Ascending aorta (tissue), 2 donors: Measurements from ENCODE around the gene HNRNPL. TPM values are rescaled to one million over a fixed set of nuclear protein-coding genes. Genes with fewer than 3 reads are reported as not detected.
A peak's percentile ranks its signal among the peaks of the same experiment; 100 is the strongest.

Source experiments
- DNase-seq, 2 donors: peaks; one replicate each; pipeline ENCODE4 v3.0.0-alpha.2; 2019; ENCODE audit warnings: low spot score in 2 of 2
- H3K27ac ChIP-seq, 2 donors: fragments of 200-600 bp; sonication (generic); one replicate each; pipeline ENCODE4 v1.5.1; 2016 to 2017; ENCODE audit warnings: mild to moderate bottlenecking in 1 of 2
- H3K27me3 ChIP-seq: fragments of 200-600 bp; sonication (generic); one replicate; pipeline ENCODE4 v1.5.1; 2017
- H3K36me3 ChIP-seq, 2 donors: fragments of 200-600 bp; sonication (generic); one replicate each; pipeline ENCODE4 v1.5.1; 2016
- H3K4me1 ChIP-seq, 2 donors: fragments of 200-600 bp; sonication (generic); one replicate each; pipeline ENCODE4 v1.5.1; 2016 to 2017; ENCODE audit warnings: mild to moderate bottlenecking in 1 of 2
- H3K4me3 ChIP-seq, 2 donors: fragments of 200-600 bp; sonication (generic); one replicate each; pipeline ENCODE4 v1.5.1; 2016 to 2017; ENCODE audit warnings: mild to moderate bottlenecking in 1 of 2
- H3K9me3 ChIP-seq, 2 donors: fragments of 200-600 bp; sonication (generic); one replicate each; pipeline ENCODE4 v1.5.1; 2016
- CTCF ChIP-seq, 3 experiments: fragments of 200-600 bp in 2 of 3; fragments of 450-650 bp in 1 of 3; sonication (generic) in 2 of 3; IDR thresholded peaks; one replicate each; pipeline ENCODE4 v1.5.1; 2016 to 2019; ENCODE audit warnings: antibody characterized with exemption in 3 of 3, mild to moderate bottlenecking in 1 of 3, moderate library complexity in 1 of 3
- intact Hi-C: fragments of 100-400 bp; cut with DNase I; formaldehyde crosslinking; loops from one replicate; pipeline ENCODE4 v1.15.1; 2023
- total RNA-seq: library from RNA; depleted of rRNA; stranded (reverse); fragments of >200 nt; gene quantifications from one replicate; pipeline ENCODE4 v1.1.0, GENCODE V29; 2016

HNRNPL gene
- total RNA-seq, 1 donor from 2014 or later = 110 TPM

- intact Hi-C loops = no loop called here
- no peak for DNase-seq
- H3K27ac ChIP-seq = peak overlapping the region; percentile 0 to 23
- no peaks in the 10 kb centered on the region for H3K9me3 ChIP-seq
- H3K36me3 ChIP-seq = peaks cover 87 to 91% of the 10 kb centered on the region in 2 donors
- H3K4me3 ChIP-seq = no peak overlapping the region
- no peak for TF ChIP-seq CTCF (IDR thresholded peaks at IDR 0.05)
- H3K27me3 ChIP-seq = no peaks in the 10 kb centered on the region
- H3K4me1 ChIP-seq = peaks cover 3 to 14% of the 10 kb centered on the region in 2 donors
These were observed 9.8 kb downstream of the HNRNPL start for GRCh38 chr19:38839816-38840582.

- Histone ChIP-seq H3K36me3 (peaks cover 79 to 83% of the 10 kb centered on the region in 2 donors), H3K27me3 (no peaks in the 10 kb centered on the region), H3K4me3 (no peak overlapping the region), H3K27ac (peak overlapping the region in 1 of 2 donors; percentile 0), H3K9me3 (no peaks in the 10 kb centered on the region), H3K4me1 (peaks cover 3 to 16% of the 10 kb centered on the region in 2 donors)
- intact Hi-C loops = no loop called here
- no peak for TF ChIP-seq CTCF (IDR thresholded peaks at IDR 0.05)
- DNase-seq = no peak
These were observed 10.6 kb downstream of the HNRNPL start for GRCh38 chr19:38838986-38839761.

GRCh38 chr19:38838208-38838985 is 11.4 kb downstream of the HNRNPL start:
- H3K27me3 ChIP-seq = no peaks in the 10 kb centered on the region
- no peak for TF ChIP-seq CTCF (IDR thresholded peaks at IDR 0.05)
- DNase-seq = no peak
- H3K36me3 ChIP-seq = peaks cover 71 to 75% of the 10 kb centered on the region in 2 donors
- H3K9me3 ChIP-seq = no peaks in the 10 kb centered on the region
- H3K4me1 ChIP-seq = peaks cover 3 to 12% of the 10 kb centered on the region in 2 donors
- intact Hi-C loops = no loop called here
- H3K4me3 ChIP-seq = no peak overlapping the region
- H3K27ac ChIP-seq = peak overlapping the region in 1 of 2 donors; percentile 25

GRCh38 chr19:38837656-38838121 is 12.1 kb downstream of the HNRNPL start:
- intact Hi-C loops = no loop called here
- Histone ChIP-seq H3K36me3 (peaks cover 64 to 68% of the 10 kb centered on the region in 2 donors), H3K4me3 (no peak overlapping the region), H3K27ac (peak overlapping the region in 1 of 2 donors; percentile 11), H3K4me1 (peaks cover 3 to 12% of the 10 kb centered on the region in 2 donors), H3K9me3 (no peaks in the 10 kb centered on the region), H3K27me3 (no peaks in the 10 kb centered on the region)
- no peak for TF ChIP-seq CTCF (IDR thresholded peaks at IDR 0.05)
- no peak for DNase-seq

GRCh38 chr19:38836983-38837626 is 12.7 kb downstream of the HNRNPL start:
- intact Hi-C loops = no loop called here
- H3K36me3 ChIP-seq = peaks cover 59 to 62% of the 10 kb centered on the region in 2 donors
- no peak overlapping the region for H3K4me3 ChIP-seq
- H3K27me3 ChIP-seq = no peaks in the 10 kb centered on the region
- no peaks in the 10 kb centered on the region for H3K9me3 ChIP-seq
- no peak for TF ChIP-seq CTCF (IDR thresholded peaks at IDR 0.05)
- no peak for DNase-seq
- H3K27ac ChIP-seq = peak overlapping the region in 1 of 2 donors; percentile 11
- peaks cover 6 to 16% of the 10 kb centered on the region in 2 donors for H3K4me1 ChIP-seq
